Measurements from ENCODE around the gene STK4.

DNA sequence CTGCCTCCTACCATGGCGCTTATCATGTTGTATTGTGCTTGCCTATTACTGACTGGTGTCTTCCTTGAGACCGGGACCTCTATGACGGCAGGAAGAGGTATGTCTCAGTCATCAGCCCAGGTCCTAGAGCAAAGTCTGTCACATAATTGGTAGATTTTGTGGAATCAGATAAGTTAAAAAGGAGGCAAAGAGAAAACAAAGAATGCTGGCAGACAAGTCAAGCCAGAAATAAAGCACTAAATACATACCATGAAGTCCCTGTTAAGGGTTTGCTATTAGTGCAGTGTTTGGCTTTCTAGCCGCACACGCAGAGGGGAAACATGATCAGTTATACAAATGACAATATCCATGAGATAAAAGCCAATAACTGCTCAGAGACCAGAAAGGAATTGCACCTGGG is 12.1 kb upstream of the STK4 start:
- TF ChIP-seq POLR2A (IDR thresholded peaks at IDR 0.05), result no peak
- TF ChIP-seq, protein P1, sequence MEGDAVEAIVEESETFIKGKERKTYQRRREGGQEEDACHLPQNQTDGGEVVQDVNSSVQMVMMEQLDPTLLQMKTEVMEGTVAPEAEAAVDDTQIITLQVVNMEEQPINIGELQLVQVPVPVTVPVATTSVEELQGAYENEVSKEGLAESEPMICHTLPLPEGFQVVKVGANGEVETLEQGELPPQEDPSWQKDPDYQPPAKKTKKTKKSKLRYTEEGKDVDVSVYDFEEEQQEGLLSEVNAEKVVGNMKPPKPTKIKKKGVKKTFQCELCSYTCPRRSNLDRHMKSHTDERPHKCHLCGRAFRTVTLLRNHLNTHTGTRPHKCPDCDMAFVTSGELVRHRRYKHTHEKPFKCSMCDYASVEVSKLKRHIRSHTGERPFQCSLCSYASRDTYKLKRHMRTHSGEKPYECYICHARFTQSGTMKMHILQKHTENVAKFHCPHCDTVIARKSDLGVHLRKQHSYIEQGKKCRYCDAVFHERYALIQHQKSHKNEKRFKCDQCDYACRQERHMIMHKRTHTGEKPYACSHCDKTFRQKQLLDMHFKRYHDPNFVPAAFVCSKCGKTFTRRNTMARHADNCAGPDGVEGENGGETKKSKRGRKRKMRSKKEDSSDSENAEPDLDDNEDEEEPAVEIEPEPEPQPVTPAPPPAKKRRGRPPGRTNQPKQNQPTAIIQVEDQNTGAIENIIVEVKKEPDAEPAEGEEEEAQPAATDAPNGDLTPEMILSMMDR (IDR thresholded peaks at IDR 0.05), result no peak
